SK-N-SH (cell line): Measurements from ENCODE around the gene ARSJ. TPM values are rescaled to one million over a fixed set of nuclear protein-coding genes. Genes with fewer than 3 reads are reported as not detected.

Source experiments
- CTCF ChIA-PET: fragments of 300-600, 350-600 bp; formaldehyde crosslinking; extraction: SDS; loops from one replicate; lab custom pipeline; 2021; lab: Yijun Ruan, JAX
- POLR2A ChIA-PET: fragments of 350-600 bp; sonication (Branson Sonifier 250); formaldehyde crosslinking; extraction: SDS; loops from one replicate; lab custom pipeline; 2020; ENCODE audit warnings: antibody characterized with exemption, inconsistent platforms; lab: Yijun Ruan, JAX
- DNase-seq: peaks from one replicate; pipeline ENCODE4 v3.0.0; 2012
- H2AFZ ChIP-seq: fragments of 200-600 bp; sonication (generic); 2 replicates; pipeline ENCODE4 v1.8.1; 2016; ENCODE audit warnings: antibody characterized with exemption, mild to moderate bottlenecking, low read depth
- H3F3A ChIP-seq: fragments of 200-600 bp; sonication (generic); replicated peaks from 2 replicates; pipeline ENCODE3; 2016; ENCODE audit warnings: antibody characterized with exemption, mild to moderate bottlenecking; ENCODE audit not compliant: insufficient read depth
- H3K27ac ChIP-seq, 2 experiments: fragments of 200-500 bp in 1 of 2; fragments of 200-600 bp in 1 of 2; sonication (Bioruptor generic) in 1 of 2; sonication (generic), shearing (Covaris generic) in 1 of 2; 2 replicates each; pipeline versions ENCODE4 v1.5.1 to v1.6.1; 2014 to 2016; ENCODE audit warnings: low read depth in 2 of 2, inconsistent platforms in 1 of 2, low read length in 1 of 2, mild to moderate bottlenecking in 1 of 2, mixed read lengths in 1 of 2
- H3K27me3 ChIP-seq: fragments of 200-600 bp; sonication (generic), shearing (Covaris generic); 2 replicates; pipeline ENCODE4 v1.6.1; 2016; ENCODE audit warnings: mixed run types; ENCODE audit not compliant: insufficient read depth
- H3K36me3 ChIP-seq, 2 experiments: fragments of 200-500 bp in 1 of 2; fragments of 200-600 bp in 1 of 2; sonication (Bioruptor generic) in 1 of 2; sonication (generic) in 1 of 2; replicated peaks in 1 of 2; 2 replicates each; pipeline versions ENCODE3 to v1.5.1; 2014 to 2016; ENCODE audit warnings: low read length in 1 of 2, mild to moderate bottlenecking in 1 of 2; ENCODE audit not compliant: insufficient read depth in 2 of 2, control insufficient read depth in 1 of 2
- H3K4me1 ChIP-seq, 2 experiments: fragments of 200-500 bp in 1 of 2; fragments of 200-600 bp in 1 of 2; sonication (Bioruptor generic) in 1 of 2; sonication (generic), shearing (Covaris generic) in 1 of 2; 2 replicates each; pipeline versions ENCODE4 v1.5.1 to v1.6.1; 2014 to 2016; ENCODE audit warnings: low read depth in 1 of 2, low read length in 1 of 2, mixed run types in 1 of 2; ENCODE audit not compliant: insufficient read depth in 2 of 2, control insufficient read depth in 1 of 2
- H3K4me2 ChIP-seq: fragments of 200-600 bp; sonication (generic), shearing (Covaris generic); 2 replicates; pipeline ENCODE4 v1.6.1; 2017; ENCODE audit warnings: mixed run types
- H3K4me3 ChIP-seq, 2 experiments: fragments of 200-500 bp in 1 of 2; fragments of 200-600 bp in 1 of 2; sonication (Bioruptor generic) in 1 of 2; sonication (generic), shearing (Covaris generic) in 1 of 2; 2 replicates each; pipeline versions ENCODE4 v1.5.1 to v1.8.1; 2014 to 2016; ENCODE audit warnings: low read depth in 2 of 2, inconsistent platforms in 1 of 2, low read length in 1 of 2, mild to moderate bottlenecking in 1 of 2, mixed read lengths in 1 of 2, moderate library complexity in 1 of 2
- H3K79me2 ChIP-seq: fragments of 200-600 bp; sonication (generic); 2 replicates; pipeline ENCODE4 v1.8.1; 2017; ENCODE audit warnings: mild to moderate bottlenecking; ENCODE audit not compliant: insufficient read depth
- H3K9ac ChIP-seq: fragments of 200-600 bp; sonication (generic); 2 replicates; pipeline ENCODE4 v1.6.1; 2017; ENCODE audit warnings: mixed run types
- H3K9me2 ChIP-seq: fragments of 200-600 bp; sonication (generic); 2 replicates; pipeline ENCODE4 v1.6.1; 2017; ENCODE audit warnings: mixed run types
- H3K9me3 ChIP-seq: fragments of 200-600 bp; sonication (generic); 2 replicates; pipeline ENCODE4 v1.6.1; 2017; ENCODE audit warnings: mixed run types, mild to moderate bottlenecking, moderate library complexity
- H4K20me1 ChIP-seq: fragments of 200-600 bp; sonication (generic); 2 replicates; pipeline ENCODE4 v1.6.1; 2017; ENCODE audit warnings: mild to moderate bottlenecking, mixed run types; ENCODE audit not compliant: insufficient read depth
- CHD2 ChIP-seq: fragments of 150-350 bp; IDR thresholded peaks from 2 replicates; pipeline ENCODE4 v1.6.1; 2018; ENCODE audit warnings: low read length; ENCODE audit not compliant: partially characterized antibody
- ELF1 ChIP-seq: IDR thresholded peaks from 2 replicates; pipeline ENCODE4 v1.4.0; 2012
- EP300 ChIP-seq, 2 experiments: IDR thresholded peaks; 2 replicates each; pipeline versions ENCODE4 v1.4.0 to v1.6.1; 2012; ENCODE audit warnings: borderline replicate concordance in 1 of 2, low read depth in 1 of 2, low read length in 1 of 2
- FOXM1 ChIP-seq: IDR thresholded peaks from 2 replicates; pipeline ENCODE4 v1.4.0; 2012; ENCODE audit warnings: low read depth, mild to moderate bottlenecking
- GATA2 ChIP-seq: sonication (generic); formaldehyde crosslinking; IDR thresholded peaks from 2 replicates; pipeline ENCODE4 v1.5.0; 2020; ENCODE audit warnings: mild to moderate bottlenecking, missing genetic modification reagents
- JUND ChIP-seq: IDR thresholded peaks from 2 replicates; pipeline ENCODE4 v1.4.0; 2012
- MEF2A ChIP-seq: IDR thresholded peaks from 2 replicates; pipeline ENCODE4 v1.4.0; 2012; ENCODE audit warnings: low read depth, borderline replicate concordance
- NFIC ChIP-seq: IDR thresholded peaks from 2 replicates; pipeline ENCODE4 v1.4.0; 2012; ENCODE audit warnings: borderline replicate concordance
- PBX3 ChIP-seq: IDR thresholded peaks from 2 replicates; pipeline ENCODE4; 2012
- POLR2AphosphoS5 ChIP-seq: IDR thresholded peaks from 2 replicates; pipeline ENCODE4 v1.6.1; 2012; ENCODE audit warnings: low read depth, low read length
- RCOR1 ChIP-seq: fragments of 150-350 bp; IDR thresholded peaks from 2 replicates; pipeline ENCODE4 v1.6.1; 2017; ENCODE audit warnings: antibody characterized with exemption, low read length
- RXRA ChIP-seq: IDR thresholded peaks from 2 replicates; pipeline ENCODE4 v1.4.0; 2012; ENCODE audit warnings: low read depth, mild to moderate bottlenecking, borderline replicate concordance
- TCF12 ChIP-seq: IDR thresholded peaks from 2 replicates; pipeline ENCODE4 v1.4.0; 2012
- TEAD4 ChIP-seq: IDR thresholded peaks from 2 replicates; pipeline ENCODE4 v1.4.0; 2012; ENCODE audit warnings: mild to moderate bottlenecking, borderline replicate concordance; ENCODE audit not compliant: insufficient read depth
- USF2 ChIP-seq: fragments of 150-350 bp; IDR thresholded peaks from 2 replicates; pipeline ENCODE4 v1.6.1; 2017; ENCODE audit warnings: antibody characterized with exemption, low read length, low read depth, borderline replicate concordance
- WGBS: methylation state at CpG from one replicate; pipeline ENCODE4 v1.1.6; 2017; ENCODE audit warnings: low lambda C conversion rate; 5-methylcytosine and 5-hydroxymethylcytosine counted together
- polyA plus RNA-seq, 3 experiments: library from polyadenylated mRNA; depleted of rRNA; stranded (reverse); fragments of >200 nt; gene quantifications; 2 replicates each; pipeline ENCODE4 v1.2.3, GENCODE V29; 2012
- TF ChIP-seq, protein P1 (sequence below): IDR thresholded peaks from 2 replicates; pipeline ENCODE4 v1.4.0; 2012; ENCODE audit warnings: low read depth, borderline replicate concordance

ARSJ gene
- polyA plus RNA-seq, 1 of the 3 experiments (the other 2 are of a cell fraction) = 30.4 TPM

DNA sequence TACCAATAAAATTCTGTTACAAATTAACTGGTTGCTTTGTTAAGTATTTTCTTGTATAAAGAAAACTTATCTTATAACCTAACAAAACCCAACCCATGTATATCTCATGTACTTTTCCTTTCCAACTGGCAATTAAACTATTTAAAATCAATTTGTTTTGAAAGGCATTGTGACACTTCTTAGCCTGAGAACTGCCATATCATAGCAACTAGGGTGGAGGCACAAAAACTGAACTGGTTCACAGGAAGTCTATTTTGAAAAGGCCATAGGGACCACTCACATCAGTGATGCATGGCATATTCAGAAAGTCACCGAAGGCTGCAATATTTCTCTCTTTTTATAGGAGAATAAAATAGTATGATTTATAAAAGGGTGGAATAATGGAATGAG is 40.5 kb upstream of the ARSJ start:
- Histone ChIP-seq H3K9me2 (no peaks in the 10 kb centered on the region), H3K9ac (no peak overlapping the region), H4K20me1 (no peaks in the 10 kb centered on the region), H3K27ac (no peak overlapping the region), H3K79me2 (no peaks in the 10 kb centered on the region), H2AFZ (no peak overlapping the region), H3K27me3 (no peaks in the 10 kb centered on the region), H3K4me3 (no peak overlapping the region), H3K4me1 (peaks cover 0 to 10% of the 10 kb centered on the region in 2 experiments; a peak in 2 of 4 replicates), H3K9me3 (no peaks in the 10 kb centered on the region), H3F3A (peaks cover 8% of the 10 kb centered on the region), H3K4me2 (no peak overlapping the region), H3K36me3 (peaks cover 0 to 6% of the 10 kb centered on the region in 2 experiments)
- POLR2A ChIA-PET = interaction anchor here (0.7 kb wide), 1 partner anchor 21 kb away, joined by 3 read pairs; no protein-coding TSS in a partner anchor
- TF ChIP-seq FOXM1 = no peak
- no peak for TF ChIP-seq TEAD4
- TF ChIP-seq NFIC = no peak
- TF ChIP-seq EP300 (IDR thresholded peaks at IDR 0.05; ENCODE audit: borderline replicate concordance in 1 of 2, low read depth in 1 of 2, low read length in 1 of 2) = no peak
- no peak for TF ChIP-seq MEF2A
- TF ChIP-seq POLR2AphosphoS5 = no peak
- no peak for TF ChIP-seq PBX3
- TF ChIP-seq JUND = no peak
- TF ChIP-seq RXRA = no peak
- no peak for TF ChIP-seq USF2
- no peak for TF ChIP-seq ELF1
- TF ChIP-seq GATA2 (CRISPR knock-in tag) = no peak
- no peak for TF ChIP-seq TCF12
- TF ChIP-seq, protein P1, sequence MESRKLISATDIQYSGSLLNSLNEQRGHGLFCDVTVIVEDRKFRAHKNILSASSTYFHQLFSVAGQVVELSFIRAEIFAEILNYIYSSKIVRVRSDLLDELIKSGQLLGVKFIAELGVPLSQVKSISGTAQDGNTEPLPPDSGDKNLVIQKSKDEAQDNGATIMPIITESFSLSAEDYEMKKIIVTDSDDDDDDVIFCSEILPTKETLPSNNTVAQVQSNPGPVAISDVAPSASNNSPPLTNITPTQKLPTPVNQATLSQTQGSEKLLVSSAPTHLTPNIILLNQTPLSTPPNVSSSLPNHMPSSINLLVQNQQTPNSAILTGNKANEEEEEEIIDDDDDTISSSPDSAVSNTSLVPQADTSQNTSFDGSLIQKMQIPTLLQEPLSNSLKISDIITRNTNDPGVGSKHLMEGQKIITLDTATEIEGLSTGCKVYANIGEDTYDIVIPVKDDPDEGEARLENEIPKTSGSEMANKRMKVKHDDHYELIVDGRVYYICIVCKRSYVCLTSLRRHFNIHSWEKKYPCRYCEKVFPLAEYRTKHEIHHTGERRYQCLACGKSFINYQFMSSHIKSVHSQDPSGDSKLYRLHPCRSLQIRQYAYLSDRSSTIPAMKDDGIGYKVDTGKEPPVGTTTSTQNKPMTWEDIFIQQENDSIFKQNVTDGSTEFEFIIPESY = no peak
- no peak for TF ChIP-seq RCOR1
- no peak for TF ChIP-seq CHD2
- CTCF ChIA-PET = no interaction called here
- DNase-seq = no peak
- 88% methylated on average over 1 of the region's 1 CpG for WGBS
